Lower leg skin (tissue), 4 donors: ENCODE data around the gene CHD2. TPM values are rescaled to one million over a fixed set of nuclear protein-coding genes. Genes with fewer than 3 reads are reported as not detected.

Experiments used
- DNase-seq, 2 donors: peaks; one replicate each; pipeline ENCODE4 v3.0.0-alpha.2; 2019; ENCODE audit warnings: low spot score in 2 of 2
- H3K4me3 ChIP-seq: fragments of 200-600 bp; sonication (generic); 2 replicates; pipeline ENCODE4 v1.5.1; 2017; ENCODE audit warnings: mild to moderate bottlenecking, low read depth; ENCODE audit not compliant: poor library complexity, severe bottlenecking
- CTCF ChIP-seq, 3 donors: fragments of 450-650 bp; IDR thresholded peaks; one replicate each; pipeline ENCODE4 v1.5.1; 2016; ENCODE audit warnings: antibody characterized with exemption in 3 of 3, mild to moderate bottlenecking in 3 of 3, moderate library complexity in 2 of 3
- POLR2A ChIP-seq, 2 donors: fragments of 450-650 bp; IDR thresholded peaks; one replicate each; pipeline ENCODE4 v1.6.1; 2016 to 2017; ENCODE audit warnings: antibody characterized with exemption in 2 of 2, mild to moderate bottlenecking in 1 of 2, moderate library complexity in 1 of 2
- WGBS, 2 donors: methylation state at CpG; one replicate each; pipeline ENCODE4 v1.1.5; 2018; 5-methylcytosine and 5-hydroxymethylcytosine counted together
- intact Hi-C: fragments of 100-400 bp; cut with DNase I; formaldehyde crosslinking; loops from one replicate; pipeline ENCODE4 v1.15.0; 2023; ENCODE audit warnings: low total_unique reads
- total RNA-seq, 4 donors: library from RNA; depleted of rRNA; stranded (reverse); fragments of >200 nt; gene quantifications; one replicate each; pipeline ENCODE4 v1.1.0, GENCODE V29; 2016

CHD2 gene
- total RNA-seq, 4 donors from 2014 or later, result 75.8 to 175 (median 88.6) TPM

GRCh38 chr15:92889390-92890107, 10.6 kb upstream of the CHD2 start:
- WGBS, 2 donors, result 73 to 81% methylated on average over 5 of the region's 5 CpGs
- no peak for DNase-seq
- no peak for TF ChIP-seq CTCF (IDR thresholded peaks at IDR 0.05)
- TF ChIP-seq POLR2A (IDR thresholded peaks at IDR 0.05), result no peak
- H3K4me3 ChIP-seq, result no peak overlapping the region
- intact Hi-C loops, result no loop called here

- H3K4me3 ChIP-seq, result no peak overlapping the region
- intact Hi-C loops, result no loop called here
- DNase-seq, result no peak
- WGBS, 2 donors, result 72 to 73% methylated on average over 3 of the region's 3 CpGs
- no peak for TF ChIP-seq POLR2A (IDR thresholded peaks at IDR 0.05)
- no peak for TF ChIP-seq CTCF (IDR thresholded peaks at IDR 0.05)
These were observed 8.5 kb upstream of the CHD2 start for GRCh38 chr15:92891533-92892200.

GRCh38 chr15:92892201-92892555, 7.9 kb upstream of the CHD2 start:
- 88 to 92% methylated on average over 3 of the region's 3 CpGs for WGBS, 2 donors
- intact Hi-C loops, result no loop called here
- TF ChIP-seq POLR2A (IDR thresholded peaks at IDR 0.05) (no peak), CTCF (IDR thresholded peaks at IDR 0.05) (no peak)
- no peak overlapping the region for H3K4me3 ChIP-seq
- no peak for DNase-seq

GRCh38 chr15:92893200-92893599, 6.9 kb upstream of the CHD2 start:
- 51 to 97% methylated on average over 2 of the region's 2 CpGs for WGBS, 2 donors
- intact Hi-C loops, result no loop called here
- H3K4me3 ChIP-seq, result no peak overlapping the region
- TF ChIP-seq CTCF (IDR thresholded peaks at IDR 0.05) (no peak), POLR2A (IDR thresholded peaks at IDR 0.05) (no peak)
- no peak for DNase-seq

GRCh38 chr15:92896561-92896960, 3.6 kb upstream of the CHD2 start:
- intact Hi-C loops, result no loop called here
- no peak for DNase-seq
- TF ChIP-seq CTCF (IDR thresholded peaks at IDR 0.05), result no peak
- H3K4me3 ChIP-seq, result no peak overlapping the region
